Omental fat pad (tissue), 4 donors: ENCODE measurements around the gene TRAPPC2L. TPM values are rescaled to one million over a fixed set of nuclear protein-coding genes. Genes with fewer than 3 reads are reported as not detected.

ENCODE experiments used
- ATAC-seq: fragments of 150-250 bp; one replicate; pipeline ENCODE4 v1.9.1; 2016; ENCODE audit warnings: mild to moderate bottlenecking, moderate library complexity; ENCODE audit not compliant: low FRiP score
- DNase-seq: peaks from one replicate; pipeline ENCODE4 v3.0.0-alpha.2; 2019; ENCODE audit warnings: low spot score
- total RNA-seq, 4 donors: library from RNA; depleted of rRNA; stranded (reverse); fragments of >200 nt; gene quantifications; one replicate each; pipeline ENCODE4 v1.1.0, GENCODE V29; 2016
- TF ChIP-seq, protein P1 (sequence below), 3 donors: fragments of 450-650 bp; IDR thresholded peaks; one replicate each; pipeline ENCODE4 v1.5.1; 2016 to 2017; ENCODE audit warnings: antibody characterized with exemption in 3 of 3, mild to moderate bottlenecking in 3 of 3, moderate library complexity in 2 of 3

The TRAPPC2L gene
- total RNA-seq, 4 donors from 2014 or later, result 25.3 to 49.4 (median 39.7) TPM

GRCh38 chr16:88871349-88871702 lies 14.4 kb downstream of the TRAPPC2L start:
- ATAC-seq, result no peak

DNA sequence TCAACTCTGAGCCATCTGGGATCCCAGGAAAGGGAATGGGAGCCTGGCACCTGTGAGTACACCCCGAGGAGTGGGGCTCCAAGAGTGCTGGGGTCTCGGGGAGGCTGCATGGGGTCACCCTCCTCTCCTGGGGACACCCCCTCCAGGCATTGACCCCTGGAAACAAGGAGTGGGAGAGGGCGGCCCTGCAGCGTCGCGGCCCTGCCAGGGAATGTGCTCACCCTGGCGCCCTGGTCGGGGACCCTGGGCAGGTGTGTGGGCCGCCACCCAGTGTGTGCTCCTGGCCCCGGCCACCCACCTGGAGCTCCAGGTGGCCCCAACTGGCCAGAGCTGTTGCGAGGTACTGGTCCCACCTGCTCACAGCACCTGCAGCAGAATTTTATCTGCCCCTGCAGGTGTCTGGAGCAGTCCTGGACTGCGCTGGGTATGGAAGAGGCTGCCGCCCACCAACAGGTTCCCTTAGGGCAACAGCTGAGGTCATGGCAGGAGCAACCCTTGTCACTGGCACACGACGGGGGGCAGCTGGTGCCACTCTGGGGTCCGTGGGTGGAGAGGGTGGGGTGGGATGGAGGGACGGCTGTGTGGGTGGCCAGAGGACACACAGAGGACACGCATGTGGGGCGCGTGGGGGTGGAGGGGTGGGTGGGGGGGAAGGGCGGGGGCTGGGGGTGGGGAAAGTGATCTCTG lies 14.9 kb downstream of the TRAPPC2L start:
- TF ChIP-seq, protein P1, sequence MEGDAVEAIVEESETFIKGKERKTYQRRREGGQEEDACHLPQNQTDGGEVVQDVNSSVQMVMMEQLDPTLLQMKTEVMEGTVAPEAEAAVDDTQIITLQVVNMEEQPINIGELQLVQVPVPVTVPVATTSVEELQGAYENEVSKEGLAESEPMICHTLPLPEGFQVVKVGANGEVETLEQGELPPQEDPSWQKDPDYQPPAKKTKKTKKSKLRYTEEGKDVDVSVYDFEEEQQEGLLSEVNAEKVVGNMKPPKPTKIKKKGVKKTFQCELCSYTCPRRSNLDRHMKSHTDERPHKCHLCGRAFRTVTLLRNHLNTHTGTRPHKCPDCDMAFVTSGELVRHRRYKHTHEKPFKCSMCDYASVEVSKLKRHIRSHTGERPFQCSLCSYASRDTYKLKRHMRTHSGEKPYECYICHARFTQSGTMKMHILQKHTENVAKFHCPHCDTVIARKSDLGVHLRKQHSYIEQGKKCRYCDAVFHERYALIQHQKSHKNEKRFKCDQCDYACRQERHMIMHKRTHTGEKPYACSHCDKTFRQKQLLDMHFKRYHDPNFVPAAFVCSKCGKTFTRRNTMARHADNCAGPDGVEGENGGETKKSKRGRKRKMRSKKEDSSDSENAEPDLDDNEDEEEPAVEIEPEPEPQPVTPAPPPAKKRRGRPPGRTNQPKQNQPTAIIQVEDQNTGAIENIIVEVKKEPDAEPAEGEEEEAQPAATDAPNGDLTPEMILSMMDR (IDR thresholded peaks at IDR 0.05), result no peak
- no peak for DNase-seq

More at GRCh38 chr16:88871349-88871702, 14.4 kb downstream of the TRAPPC2L start:
- TF ChIP-seq, protein P1 (IDR thresholded peaks at IDR 0.05), result no peak
- DNase-seq, result no peak

DNA sequence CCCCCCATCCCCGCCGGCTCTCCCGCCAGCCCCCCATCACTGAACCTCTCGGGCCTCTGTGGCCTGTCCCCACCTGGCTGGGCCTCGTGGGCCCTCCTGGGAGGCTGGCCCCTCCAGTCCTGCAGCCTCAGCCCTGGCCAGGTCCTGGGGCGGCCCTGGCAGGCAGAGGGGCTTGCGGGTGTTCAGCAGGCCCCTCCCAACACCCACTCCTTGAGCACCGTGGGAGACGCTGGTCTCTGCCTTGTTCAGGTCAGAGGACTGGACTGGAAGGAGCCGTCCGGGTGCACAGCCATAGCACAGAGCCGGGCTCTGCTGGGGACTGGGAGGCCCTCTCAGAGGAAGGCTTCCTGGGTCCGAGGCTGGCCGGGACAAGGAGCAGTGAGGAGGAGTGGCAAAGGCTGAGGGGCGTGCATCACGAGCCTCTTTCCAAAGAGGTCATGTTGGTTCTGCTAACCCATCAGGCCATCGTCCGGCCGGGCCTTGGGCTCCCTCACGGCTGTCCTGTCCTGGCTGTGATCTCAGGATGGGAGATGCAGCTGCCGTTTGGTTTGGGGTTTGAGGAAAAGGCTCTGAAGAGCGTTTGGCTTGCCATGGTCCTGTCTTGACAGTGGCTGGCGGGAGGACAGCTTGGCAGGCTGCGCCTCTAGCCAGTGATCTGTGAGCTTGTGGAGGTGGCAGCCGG lies 15.9 kb downstream of the TRAPPC2L start:
- TF ChIP-seq, protein P1 (IDR thresholded peaks at IDR 0.05), result no peak
- ATAC-seq (no peak), DNase-seq (no peak)

More for the DNA sequence above, 14.9 kb downstream of the TRAPPC2L start:
- ATAC-seq, result no peak

- no peak for ATAC-seq
- TF ChIP-seq, protein P1 (IDR thresholded peaks at IDR 0.05), result no peak
- DNase-seq, result no peak
These were observed 18.1 kb downstream of the TRAPPC2L start for GRCh38 chr16:88874938-88875599.

- TF ChIP-seq, protein P1 (IDR thresholded peaks at IDR 0.05), result no peak
- ATAC-seq, result no peak
- no peak for DNase-seq
These were observed 18.8 kb downstream of the TRAPPC2L start for GRCh38 chr16:88875703-88876234.

GRCh38 chr16:88876942-88877526 lies 20.1 kb downstream of the TRAPPC2L start:
- DNase-seq (no peak), ATAC-seq (no peak)

More at GRCh38 chr16:88876942-88877526, 20.1 kb downstream of the TRAPPC2L start:
- TF ChIP-seq, protein P1 (IDR thresholded peaks at IDR 0.05), result no peak
